ENCODE measurements around the gene RHOXF2B.
"Not testable (repeated sequence)": the region's sequence is repeated elsewhere in the genome, so short reads cannot be mapped to it uniquely, and the experiment has no call there.

RHOXF2B gene

DNA sequence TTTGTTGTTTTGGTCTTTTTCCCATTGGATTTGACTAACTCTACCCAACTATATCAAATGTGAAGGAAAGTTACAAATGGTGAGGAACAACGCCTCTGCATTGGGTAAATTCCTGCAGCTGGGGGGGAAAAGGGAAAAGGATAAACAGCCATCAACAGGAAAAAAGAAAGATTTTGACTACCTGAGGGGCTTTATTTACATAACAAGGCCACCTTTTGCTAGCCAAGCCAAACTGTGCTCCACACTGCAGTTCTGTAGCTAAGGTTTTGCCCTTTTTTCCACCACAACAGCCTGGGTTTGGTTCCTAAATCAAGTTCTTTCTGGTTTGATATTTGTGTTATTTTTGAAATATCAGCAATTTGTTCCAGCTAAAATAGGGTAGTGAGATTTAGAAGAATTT lies 40.8 kb downstream of the RHOXF2B start:
- Histone ChIP-seq H3K4me3 (ENCODE audit: low read depth in 1 of 2, low read length in 1 of 2) (no peak overlapping the region), H3K4me1 (ENCODE audit: control insufficient read depth in 1 of 2, insufficient read depth in 1 of 2, low read depth in 1 of 2, low read length in 1 of 2) (no peaks in the 10 kb centered on the region), H3K36me3 (no peaks in the 10 kb centered on the region), H3K9me3 (no peaks in the 10 kb centered on the region), H3K27me3 (no peaks in the 10 kb centered on the region), H3K27ac (no peak overlapping the region)
- TF ChIP-seq, protein P1, sequence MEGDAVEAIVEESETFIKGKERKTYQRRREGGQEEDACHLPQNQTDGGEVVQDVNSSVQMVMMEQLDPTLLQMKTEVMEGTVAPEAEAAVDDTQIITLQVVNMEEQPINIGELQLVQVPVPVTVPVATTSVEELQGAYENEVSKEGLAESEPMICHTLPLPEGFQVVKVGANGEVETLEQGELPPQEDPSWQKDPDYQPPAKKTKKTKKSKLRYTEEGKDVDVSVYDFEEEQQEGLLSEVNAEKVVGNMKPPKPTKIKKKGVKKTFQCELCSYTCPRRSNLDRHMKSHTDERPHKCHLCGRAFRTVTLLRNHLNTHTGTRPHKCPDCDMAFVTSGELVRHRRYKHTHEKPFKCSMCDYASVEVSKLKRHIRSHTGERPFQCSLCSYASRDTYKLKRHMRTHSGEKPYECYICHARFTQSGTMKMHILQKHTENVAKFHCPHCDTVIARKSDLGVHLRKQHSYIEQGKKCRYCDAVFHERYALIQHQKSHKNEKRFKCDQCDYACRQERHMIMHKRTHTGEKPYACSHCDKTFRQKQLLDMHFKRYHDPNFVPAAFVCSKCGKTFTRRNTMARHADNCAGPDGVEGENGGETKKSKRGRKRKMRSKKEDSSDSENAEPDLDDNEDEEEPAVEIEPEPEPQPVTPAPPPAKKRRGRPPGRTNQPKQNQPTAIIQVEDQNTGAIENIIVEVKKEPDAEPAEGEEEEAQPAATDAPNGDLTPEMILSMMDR (IDR thresholded peaks at IDR 0.05) = no peak

DNA sequence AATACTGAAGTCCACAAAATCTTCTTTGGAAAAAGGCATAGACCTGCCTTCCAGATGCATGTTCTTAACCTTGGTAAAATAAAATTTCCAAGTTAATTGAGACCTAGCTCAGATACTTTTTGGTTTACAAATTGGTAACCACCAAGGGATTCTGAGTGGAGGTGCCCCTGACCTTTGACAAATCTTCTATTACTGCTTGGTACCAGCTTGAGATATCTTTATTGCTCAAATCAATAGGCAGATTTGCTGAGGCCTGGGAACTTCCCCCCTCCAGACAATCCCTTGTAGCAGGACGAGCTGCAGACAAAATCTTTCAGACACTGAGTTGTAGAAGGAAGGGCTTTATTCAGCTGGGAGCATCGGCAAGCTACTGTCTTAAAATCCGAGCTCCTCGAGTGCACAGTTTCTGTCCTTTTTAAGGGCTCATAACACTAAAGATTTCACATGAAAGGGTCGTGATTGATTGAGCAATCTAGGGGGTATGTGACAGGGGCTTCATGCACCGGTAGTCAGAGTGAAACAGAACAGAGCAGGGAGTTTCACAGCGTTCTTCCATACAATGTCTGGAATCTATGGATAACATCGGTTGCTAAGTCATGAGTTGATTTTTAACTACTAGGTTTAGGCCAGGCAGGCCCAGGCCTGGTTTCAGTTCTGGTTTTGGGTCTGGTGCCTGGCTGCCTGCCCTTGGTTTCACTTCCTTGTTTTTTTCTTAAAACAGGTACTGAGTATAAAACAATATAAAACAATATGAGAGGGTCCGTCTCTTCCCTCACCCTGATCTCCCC lies 41.8 kb downstream of the RHOXF2B start:
- H3K4me1 ChIP-seq (ENCODE audit: control insufficient read depth in 1 of 2, insufficient read depth in 1 of 2, low read depth in 1 of 2, low read length in 1 of 2); H3K36me3 ChIP-seq; H3K4me3 ChIP-seq (ENCODE audit: low read depth in 1 of 2, low read length in 1 of 2); H3K27ac ChIP-seq; H3K9me3 ChIP-seq; H3K27me3 ChIP-seq: not testable (repeated sequence)

GRCh38 chrX:120029354-120029753 lies 48.1 kb downstream of the RHOXF2B start:
- no peaks in the 10 kb centered on the region for H3K27me3 ChIP-seq
- TF ChIP-seq, protein P1 (IDR thresholded peaks at IDR 0.05) = no peak
- no peaks in the 10 kb centered on the region for H3K36me3 ChIP-seq
- H3K9me3 ChIP-seq = no peaks in the 10 kb centered on the region
- no peak overlapping the region for H3K4me3 ChIP-seq (ENCODE audit: low read depth in 1 of 2, low read length in 1 of 2)
- H3K27ac ChIP-seq = no peak overlapping the region
- H3K4me1 ChIP-seq (ENCODE audit: control insufficient read depth in 1 of 2, insufficient read depth in 1 of 2, low read depth in 1 of 2, low read length in 1 of 2) = no peaks in the 10 kb centered on the region

GRCh38 chrX:120023259-120023658 lies 54.2 kb downstream of the RHOXF2B start:
- TF ChIP-seq, protein P1 (IDR thresholded peaks at IDR 0.05) = no peak
- Histone ChIP-seq H3K9me3 (no peaks in the 10 kb centered on the region), H3K4me3 (ENCODE audit: low read depth in 1 of 2, low read length in 1 of 2) (no peak overlapping the region), H3K27ac (no peak overlapping the region), H3K27me3 (peaks cover 5% of the 10 kb centered on the region), H3K36me3 (no peaks in the 10 kb centered on the region), H3K4me1 (ENCODE audit: control insufficient read depth in 1 of 2, insufficient read depth in 1 of 2, low read depth in 1 of 2, low read length in 1 of 2) (peaks cover 0 to 9% of the 10 kb centered on the region in 2 experiments)

GRCh38 chrX:120022763-120023162 lies 54.7 kb downstream of the RHOXF2B start:
- Histone ChIP-seq H3K27ac (no peak overlapping the region), H3K4me3 (ENCODE audit: low read depth in 1 of 2, low read length in 1 of 2) (no peak overlapping the region)

More at GRCh38 chrX:120022763-120023162, 54.7 kb downstream of the RHOXF2B start:
- Histone ChIP-seq H3K36me3 (no peaks in the 10 kb centered on the region), H3K27me3 (peaks cover 10% of the 10 kb centered on the region), H3K9me3 (no peaks in the 10 kb centered on the region), H3K4me1 (ENCODE audit: control insufficient read depth in 1 of 2, insufficient read depth in 1 of 2, low read depth in 1 of 2, low read length in 1 of 2) (peaks cover 0 to 9% of the 10 kb centered on the region in 2 experiments)
- TF ChIP-seq, protein P1 (IDR thresholded peaks at IDR 0.05) = no peak

Data from neutrophil (primary cell).